GM18508 (cell line): Measurements from ENCODE around the gene KCNJ10.
"Not testable (repeated sequence)": the region's sequence is repeated elsewhere in the genome, so short reads cannot be mapped to it uniquely, and the experiment has no call there.

ENCODE experiments used
- ATAC-seq: cut with Tn5 transposase; IDR thresholded peaks from one replicate; pipeline ENCODE4 v1.9.1; 2021; ENCODE audit warnings: moderate number of reproducible peaks; ENCODE audit not compliant: insufficient read depth, unreplicated experiment

The KCNJ10 gene

GRCh38 chr1:160069460-160070231 is at the start of gene KCNJ10:
Gene KCNJ10 (minus strand): TSS chr1:160070160. CDS start chr1:160042532, 27,628 bp downstream.
- ATAC-seq, result no peak

GRCh38 chr1:160118928-160119327 is 49.0 kb upstream of the KCNJ10 start:
- ATAC-seq, result no peak

- ATAC-seq, result no peak
These were observed 47.8 kb upstream of the KCNJ10 start for GRCh38 chr1:160117709-160118183.

GRCh38 chr1:160117300-160117699 is 47.3 kb upstream of the KCNJ10 start:
- ATAC-seq, result no peak

GRCh38 chr1:160116283-160117147 is 46.6 kb upstream of the KCNJ10 start:
- no peak for ATAC-seq

- no peak for ATAC-seq
These were observed 45.8 kb upstream of the KCNJ10 start, which contains the start of gene ATP1A2 for GRCh38 chr1:160115545-160116282. Gene ATP1A2 (plus strand): TSS chr1:160115759. CDS start chr1:160115862, 103 bp downstream.

GRCh38 chr1:160114085-160114484 is 44.1 kb upstream of the KCNJ10 start:
- no peak for ATAC-seq

GRCh38 chr1:160113407-160113806 is 43.4 kb upstream of the KCNJ10 start:
- no peak for ATAC-seq

GRCh38 chr1:160112357-160112756 is 42.4 kb upstream of the KCNJ10 start:
- ATAC-seq, result no peak

- ATAC-seq, result not testable (repeated sequence)
These were observed 41.5 kb upstream of the KCNJ10 start for GRCh38 chr1:160111462-160111861.

- ATAC-seq, result no peak
These were observed 39.7 kb upstream of the KCNJ10 start for GRCh38 chr1:160109686-160110085.

GRCh38 chr1:160108888-160109662 is 39.1 kb upstream of the KCNJ10 start:
- ATAC-seq, result no peak

GRCh38 chr1:160107512-160107911 is 37.6 kb upstream of the KCNJ10 start:
- ATAC-seq, result no peak

- ATAC-seq, result no peak
These were observed 35.2 kb upstream of the KCNJ10 start for GRCh38 chr1:160105155-160105554.

GRCh38 chr1:160104486-160104885 is 34.5 kb upstream of the KCNJ10 start:
- no peak for ATAC-seq

GRCh38 chr1:160103658-160104408 is 33.9 kb upstream of the KCNJ10 start:
- no peak for ATAC-seq

- ATAC-seq, result no peak
These were observed 32.0 kb upstream of the KCNJ10 start for GRCh38 chr1:160101717-160102522.

GRCh38 chr1:160101037-160101716 is 31.2 kb upstream of the KCNJ10 start:
- no peak for ATAC-seq
